HG02943 (cell line): ENCODE data around the gene CCDC85C.

Source experiments
- ATAC-seq: cut with Tn5 transposase; IDR thresholded peaks from one replicate; pipeline ENCODE4 v1.9.1; 2021; ENCODE audit warnings: mild to moderate bottlenecking, low read depth, moderate library complexity; ENCODE audit not compliant: unreplicated experiment

Gene CCDC85C

GRCh38 chr14:99516156-99516870 lies 87.7 kb downstream of the CCDC85C start:
- ATAC-seq, result no peak

- ATAC-seq, result no peak
Observed at GRCh38 chr14:99515301-99516155, 88.5 kb downstream of the CCDC85C start.

GRCh38 chr14:99514552-99515300 lies 89.3 kb downstream of the CCDC85C start:
- no peak for ATAC-seq

- no peak for ATAC-seq
Observed at GRCh38 chr14:99513946-99514551, 90.0 kb downstream of the CCDC85C start.

- ATAC-seq, result no peak
Observed at GRCh38 chr14:99513183-99513694, 90.8 kb downstream of the CCDC85C start.

GRCh38 chr14:99512571-99513182 lies 91.3 kb downstream of the CCDC85C start:
- no peak for ATAC-seq

- no peak for ATAC-seq
Observed at GRCh38 chr14:99512110-99512449, 91.9 kb downstream of the CCDC85C start.

GRCh38 chr14:99511421-99512109 lies 92.4 kb downstream of the CCDC85C start:
- no peak for ATAC-seq

- no peak for ATAC-seq
Observed at GRCh38 chr14:99510556-99511139, 93.4 kb downstream of the CCDC85C start.

GRCh38 chr14:99509871-99510555 lies 94.0 kb downstream of the CCDC85C start:
- no peak for ATAC-seq

- no peak for ATAC-seq
Observed at GRCh38 chr14:99508896-99509629, 94.9 kb downstream of the CCDC85C start.

GRCh38 chr14:99507860-99508640 lies 96.0 kb downstream of the CCDC85C start:
- no peak for ATAC-seq

- no peak for ATAC-seq
Observed at GRCh38 chr14:99506276-99506675, 97.7 kb downstream of the CCDC85C start.

- no peak for ATAC-seq
Observed at GRCh38 chr14:99505089-99505488, 98.9 kb downstream of the CCDC85C start.

GRCh38 chr14:99503848-99504453 lies 100.1 kb downstream of the CCDC85C start:
- no peak for ATAC-seq

- ATAC-seq, result no peak
Observed at GRCh38 chr14:99502989-99503421, 101.0 kb downstream of the CCDC85C start.

GRCh38 chr14:99497894-99498293 lies 106.1 kb downstream of the CCDC85C start:
- no peak for ATAC-seq
